ENCODE measurements around the gene TIGD3.

DNA sequence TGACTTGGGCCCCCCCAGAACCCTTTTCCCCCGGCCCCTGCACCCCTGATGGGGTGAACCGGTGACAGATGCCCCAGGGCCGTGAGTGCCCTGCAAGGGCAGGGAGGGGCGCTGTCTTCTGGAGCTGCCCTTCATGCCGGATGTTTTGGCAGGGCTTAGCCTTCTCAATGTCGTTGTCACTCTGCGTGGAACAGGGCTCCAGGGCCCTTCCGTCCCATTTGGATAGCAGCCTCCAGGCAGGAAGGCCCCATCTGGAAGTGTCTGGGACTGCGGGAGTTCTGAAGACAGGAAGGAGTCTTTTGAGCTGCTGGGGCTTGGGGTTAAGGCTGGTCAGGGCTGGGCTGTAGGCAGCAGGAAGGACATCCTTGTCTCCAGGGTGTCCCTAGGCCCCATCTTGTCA is 36.4 kb downstream of the TIGD3 start:
- TF ChIP-seq, protein P1, sequence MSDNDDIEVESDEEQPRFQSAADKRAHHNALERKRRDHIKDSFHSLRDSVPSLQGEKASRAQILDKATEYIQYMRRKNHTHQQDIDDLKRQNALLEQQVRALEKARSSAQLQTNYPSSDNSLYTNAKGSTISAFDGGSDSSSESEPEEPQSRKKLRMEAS (IDR thresholded peaks at IDR 0.05): no peak
- TF ChIP-seq CEBPB (IDR thresholded peaks at IDR 0.05) (no peak), EP300 (IDR thresholded peaks at IDR 0.05; ENCODE audit: borderline replicate concordance) (no peak), FOXM1 (IDR thresholded peaks at IDR 0.05; ENCODE audit: borderline replicate concordance, low read depth) (no peak), NFIC (IDR thresholded peaks at IDR 0.05) (no peak), TAF1 (IDR thresholded peaks at IDR 0.05; ENCODE audit: low read depth) (no peak), ZBTB7A (IDR thresholded peaks at IDR 0.05; ENCODE audit: low read depth) (no peak), TCF12 (IDR thresholded peaks at IDR 0.05; ENCODE audit: low read depth) (no peak)
- TF ChIP-seq, protein P2, sequence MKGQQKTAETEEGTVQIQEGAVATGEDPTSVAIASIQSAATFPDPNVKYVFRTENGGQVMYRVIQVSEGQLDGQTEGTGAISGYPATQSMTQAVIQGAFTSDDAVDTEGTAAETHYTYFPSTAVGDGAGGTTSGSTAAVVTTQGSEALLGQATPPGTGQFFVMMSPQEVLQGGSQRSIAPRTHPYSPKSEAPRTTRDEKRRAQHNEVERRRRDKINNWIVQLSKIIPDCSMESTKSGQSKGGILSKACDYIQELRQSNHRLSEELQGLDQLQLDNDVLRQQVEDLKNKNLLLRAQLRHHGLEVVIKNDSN (IDR thresholded peaks at IDR 0.05): no peak
